Thoracic aorta (tissue), 2 donors: ENCODE results near the gene EQTN. TPM values are rescaled to one million over a fixed set of nuclear protein-coding genes. Genes with fewer than 3 reads are reported as not detected.

Experiments used
- ATAC-seq: fragments of 150-250 bp; one replicate; pipeline ENCODE4 v1.8.0; 2017; ENCODE audit warnings: low read depth; ENCODE audit not compliant: insufficient number of reproducible peaks, low FRiP score
- DNase-seq: peaks from one replicate; pipeline ENCODE4 v3.0.0-alpha.2; 2020; ENCODE audit warnings: low spot score
- H3K27ac ChIP-seq, 2 donors: fragments of 200-600 bp; sonication (generic); 1 replicate in 1 of 2; 2 replicates in 1 of 2; pipeline ENCODE4 v1.5.1; 2016; ENCODE audit warnings: mild to moderate bottlenecking in 2 of 2, moderate library complexity in 2 of 2
- H3K27me3 ChIP-seq: fragments of 200-600 bp; sonication (generic); replicated peaks from 2 replicates; pipeline ENCODE4 v1.6.0; 2016; ENCODE audit warnings: mild to moderate bottlenecking; ENCODE audit not compliant: insufficient read depth
- H3K36me3 ChIP-seq: fragments of 200-600 bp; sonication (generic); one replicate; pipeline ENCODE4 v1.5.1; 2016
- H3K4me1 ChIP-seq, 2 donors: fragments of 200-600 bp; sonication (generic); 1 replicate in 1 of 2; 2 replicates in 1 of 2; pipeline versions ENCODE4 v1.5.1 to v1.6.0; 2016; ENCODE audit warnings: low read depth in 2 of 2, mild to moderate bottlenecking in 1 of 2; ENCODE audit not compliant: control insufficient read depth in 1 of 2
- H3K4me3 ChIP-seq: fragments of 200-600 bp; sonication (generic); 2 replicates; pipeline ENCODE4 v1.5.1; 2016; ENCODE audit warnings: mild to moderate bottlenecking
- H3K9me3 ChIP-seq: fragments of 200-600 bp; sonication (generic); 2 replicates; pipeline ENCODE4 v1.5.1; 2016
- CTCF ChIP-seq: fragments of 200-600 bp; sonication (generic); IDR thresholded peaks from one replicate; pipeline ENCODE4 v1.5.1; 2019; ENCODE audit warnings: antibody characterized with exemption
- total RNA-seq, 2 donors: library from RNA; depleted of rRNA; stranded (reverse); fragments of >200 nt; gene quantifications; one replicate each; pipeline versions ENCODE4 v1.1.0 to v1.2.3, GENCODE V29; 2016

EQTN gene
- total RNA-seq, 2 donors from 2014 or later, result not detected

DNA sequence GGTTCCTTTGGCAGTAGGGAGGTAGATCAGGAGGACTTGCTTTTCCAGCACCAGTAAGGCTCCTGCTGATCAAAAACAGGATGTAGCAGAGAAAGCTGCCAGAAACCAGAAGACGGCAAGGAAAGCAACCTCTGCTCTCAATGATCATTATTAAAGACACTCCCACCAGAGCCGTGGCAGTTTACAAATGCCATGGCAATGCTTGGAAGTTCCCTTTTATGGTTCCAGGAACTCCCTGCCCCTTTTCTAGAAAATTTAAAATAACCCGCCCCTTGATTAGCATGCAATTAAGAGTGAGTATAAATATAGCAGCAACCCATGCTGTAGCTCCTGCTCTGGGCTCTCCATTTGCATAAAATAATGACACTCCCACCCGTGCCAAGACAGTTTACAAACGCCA, 16.1 kb downstream of the EQTN start:
- ATAC-seq (no peak), DNase-seq (no peak)
- Histone ChIP-seq H3K36me3 (no peaks in the 10 kb centered on the region), H3K27ac (no peak overlapping the region), H3K9me3 (no peaks in the 10 kb centered on the region), H3K4me1 (no peaks in the 10 kb centered on the region), H3K27me3 (no peaks in the 10 kb centered on the region), H3K4me3 (no peak overlapping the region)
- TF ChIP-seq CTCF, result no peak

GRCh38 chr9:27280249-27280648, 16.7 kb downstream of the EQTN start:
- Histone ChIP-seq H3K27me3 (no peaks in the 10 kb centered on the region), H3K4me1 (no peaks in the 10 kb centered on the region), H3K36me3 (no peaks in the 10 kb centered on the region), H3K9me3 (no peaks in the 10 kb centered on the region), H3K27ac (no peak overlapping the region), H3K4me3 (no peak overlapping the region)
- no peak for ATAC-seq
- TF ChIP-seq CTCF, result no peak
- DNase-seq, result no peak

DNA sequence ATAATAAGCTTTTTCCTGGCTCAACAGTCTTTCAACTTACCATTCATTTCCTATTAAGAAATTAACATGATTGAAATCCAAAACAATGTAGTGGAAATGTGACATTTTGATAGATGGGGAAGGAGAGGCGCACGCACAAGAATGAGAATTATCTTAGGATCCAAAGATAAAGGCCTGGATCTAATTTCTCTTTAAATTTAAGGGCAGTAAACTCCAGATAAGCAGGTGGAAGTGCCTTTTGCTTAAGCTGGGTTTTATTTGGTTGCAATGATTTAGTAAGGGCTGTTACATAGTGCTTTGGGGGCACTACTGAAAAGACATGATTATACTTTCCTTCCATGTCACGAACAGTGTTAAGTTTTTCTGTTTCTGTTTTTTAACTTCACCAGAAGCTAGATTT, 17.3 kb downstream of the EQTN start:
- H3K27me3 ChIP-seq, result no peaks in the 10 kb centered on the region
- DNase-seq (no peak), ATAC-seq (no peak)
- no peak for TF ChIP-seq CTCF
- no peak overlapping the region for H3K27ac ChIP-seq
- no peaks in the 10 kb centered on the region for H3K4me1 ChIP-seq
- H3K36me3 ChIP-seq, result no peaks in the 10 kb centered on the region
- H3K4me3 ChIP-seq, result no peak overlapping the region
- no peaks in the 10 kb centered on the region for H3K9me3 ChIP-seq

- DNase-seq, result no peak
- no peaks in the 10 kb centered on the region for H3K4me1 ChIP-seq
- H3K36me3 ChIP-seq, result no peaks in the 10 kb centered on the region
- no peaks in the 10 kb centered on the region for H3K27me3 ChIP-seq
- ATAC-seq, result no peak
- no peak overlapping the region for H3K27ac ChIP-seq
- H3K4me3 ChIP-seq, result no peak overlapping the region
- TF ChIP-seq CTCF, result no peak
- H3K9me3 ChIP-seq, result no peaks in the 10 kb centered on the region
Measured at GRCh38 chr9:27278374-27278773, 18.6 kb downstream of the EQTN start.

GRCh38 chr9:27276193-27277030, 20.5 kb downstream of the EQTN start:
- peak overlapping the region; percentile 44 for H3K4me3 ChIP-seq
- no peak overlapping the region for H3K27ac ChIP-seq
- no peak for DNase-seq
- H3K4me1 ChIP-seq, result no peaks in the 10 kb centered on the region
- TF ChIP-seq CTCF, result peak; percentile 76
- H3K36me3 ChIP-seq, result no peaks in the 10 kb centered on the region
- peak; percentile 75 for ATAC-seq
- H3K27me3 ChIP-seq, result no peaks in the 10 kb centered on the region
- H3K9me3 ChIP-seq, result no peaks in the 10 kb centered on the region
